ENCODE measurements around the gene RNF214.

- TF ChIP-seq CTCF (IDR thresholded peaks at IDR 0.05), result no peak
- TF ChIP-seq EP300 (IDR thresholded peaks at IDR 0.05), result no peak
Observed at GRCh38 chr11:117189191-117189940, 43.1 kb upstream of the RNF214 start.
